Right ventricle myocardium superior (tissue), 1 donor: ENCODE data around the gene PHACTR1. TPM values are rescaled to one million over a fixed set of nuclear protein-coding genes. Genes with fewer than 3 reads are reported as not detected.
A peak's percentile ranks its signal among the peaks of the same experiment; 100 is the strongest.
"Not testable (repeated sequence)": the region's sequence is repeated elsewhere in the genome, so short reads cannot be mapped to it uniquely, and the experiment has no call there.

Source experiments
- ATAC-seq: fragments of 200-7000 bp; cut with Tn5 transposase; one replicate; pipeline ENCODE4 v1.9.1; 2020; ENCODE audit warnings: mild to moderate bottlenecking; ENCODE audit not compliant: poor library complexity
- DNase-seq: peaks from one replicate; pipeline ENCODE4 v3.0.0-alpha.2; 2020
- intact Hi-C: fragments of 100-400 bp; cut with DNase I; formaldehyde crosslinking; loops from one replicate; pipeline ENCODE4 v1.11.2; 2022
- total RNA-seq: library from RNA; stranded (reverse); fragmentation: NEBNext Ultra II Directional; extraction: Animal tissue kit (Norgen Biotek cat#: 25700); gene quantifications from one replicate; pipeline ENCODE4 v1.2.1, GENCODE V29; 2021
- donor health status: DM: no; HTN: yes; CAD: no; lungs with severe emphysema.

PHACTR1 gene
- total RNA-seq, 1 donor from 2014 or later = 114 TPM

DNA sequence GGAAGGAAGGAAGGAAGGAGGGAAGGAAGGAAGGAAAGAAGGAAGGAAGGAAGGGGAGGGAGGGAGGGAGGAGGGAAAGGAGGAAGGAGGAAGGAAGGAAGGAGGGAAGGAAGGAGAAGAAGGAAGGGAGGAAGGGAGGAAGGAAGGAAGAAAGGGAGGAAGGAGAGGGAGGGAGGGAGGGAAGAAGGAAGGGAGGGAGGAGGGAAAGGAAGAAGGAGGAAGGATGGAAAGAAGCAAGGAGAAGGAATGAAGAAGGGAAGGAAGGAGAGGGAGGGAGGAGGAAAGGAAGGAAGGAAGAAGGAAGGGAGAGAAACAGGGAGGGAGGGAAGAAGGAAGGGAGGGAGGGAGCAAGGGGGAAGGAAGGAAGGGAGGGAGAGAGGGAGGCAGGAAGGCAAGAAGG lies 204.9 kb downstream of the PHACTR1 start:
- intact Hi-C loops = no loop called here
- DNase-seq (no peak), ATAC-seq (no peak)

- ATAC-seq = no peak
- DNase-seq = no peak
- intact Hi-C loops = no loop called here
Observed at GRCh38 chr6:12923644-12924235, 207.2 kb downstream of the PHACTR1 start.

DNA sequence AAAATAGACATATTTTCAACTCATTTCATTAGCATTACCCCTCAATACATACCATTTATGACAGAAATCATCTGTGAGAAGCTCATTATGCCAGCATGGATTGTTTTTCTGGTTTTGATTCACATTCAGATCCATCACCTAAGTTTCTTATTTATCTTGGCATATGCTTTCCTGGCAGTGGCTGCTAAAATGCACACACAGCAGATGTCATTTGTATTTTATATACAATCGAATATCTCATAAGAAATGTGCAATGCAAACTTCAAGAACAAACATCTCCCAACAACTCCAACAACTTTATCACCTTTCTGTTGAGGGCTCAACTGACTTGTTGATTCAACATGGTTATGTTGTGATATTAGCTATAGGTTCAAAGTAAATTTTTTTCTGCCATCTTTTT lies 208.3 kb downstream of the PHACTR1 start:
- intact Hi-C loops = no loop called here
- ATAC-seq (no peak), DNase-seq (no peak)

DNA sequence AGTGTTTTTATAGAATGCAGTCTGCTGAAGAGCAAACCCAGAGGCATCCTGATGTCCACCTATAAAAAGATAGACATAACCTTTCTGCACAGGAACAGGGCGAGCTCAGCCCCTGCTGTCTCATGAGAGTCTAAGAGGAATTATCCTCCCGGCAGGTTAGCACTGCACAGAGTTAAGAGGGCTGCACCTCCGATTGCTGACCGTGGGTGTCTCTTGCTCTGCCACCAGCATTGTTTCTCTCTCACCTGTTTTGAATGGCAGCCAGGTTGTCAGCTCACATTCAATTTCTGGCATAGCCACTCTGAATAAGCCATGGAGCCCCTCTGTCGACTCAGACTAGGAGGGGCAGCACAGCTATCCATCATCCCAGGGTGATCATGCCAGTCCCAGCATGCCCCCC lies 211.2 kb downstream of the PHACTR1 start:
- ATAC-seq (no peak), DNase-seq (no peak)
- intact Hi-C loops = no loop called here

DNA sequence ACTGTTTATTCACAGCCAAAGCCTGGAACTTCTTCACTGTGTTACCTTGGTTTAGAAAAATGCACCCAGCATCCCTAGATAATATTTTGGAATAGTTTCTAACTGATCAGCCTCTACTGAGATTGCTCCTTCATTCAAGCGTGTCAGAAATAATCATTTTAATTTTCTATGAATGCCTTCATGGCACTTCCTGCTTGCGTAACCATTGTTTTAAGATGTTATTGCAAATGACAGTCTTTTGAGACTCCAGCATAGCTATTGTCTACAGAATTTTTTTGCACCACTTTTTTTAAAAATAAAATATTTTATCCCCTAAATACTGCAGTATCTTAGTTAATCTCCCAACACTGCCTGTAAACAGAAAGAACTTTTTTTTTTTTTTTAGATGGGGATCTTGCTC lies 213.1 kb downstream of the PHACTR1 start:
- intact Hi-C loops = no loop called here
- no peak for DNase-seq
- no peak for ATAC-seq

- DNase-seq = no peak
- intact Hi-C loops = no loop called here
- no peak for ATAC-seq
Observed at GRCh38 chr6:12931639-12932038, 215.1 kb downstream of the PHACTR1 start.

GRCh38 chr6:12935637-12936036 lies 219.1 kb downstream of the PHACTR1 start:
- no peak for DNase-seq
- no peak for ATAC-seq
- intact Hi-C loops = no loop called here

DNA sequence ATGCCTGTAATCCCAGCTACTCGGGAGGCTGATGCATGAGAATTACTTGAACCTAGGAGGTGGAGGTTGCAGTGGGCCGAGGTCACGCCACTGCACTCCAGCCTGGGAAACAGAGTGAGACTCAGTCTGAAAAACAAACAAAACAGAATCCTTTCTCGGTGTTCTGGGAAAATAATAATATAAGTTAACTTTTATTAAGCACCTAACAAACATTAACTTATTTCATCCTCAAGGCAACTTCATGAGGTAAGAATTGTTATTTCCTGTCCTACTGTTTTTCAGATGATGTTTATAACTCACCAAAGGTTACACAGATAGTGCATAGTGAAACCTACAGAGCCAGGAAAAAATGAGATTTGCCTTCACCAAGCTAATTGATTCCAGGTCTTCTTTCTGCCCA lies 221.4 kb downstream of the PHACTR1 start:
- ATAC-seq = no peak
- DNase-seq = no peak
- intact Hi-C loops = no loop called here

DNA sequence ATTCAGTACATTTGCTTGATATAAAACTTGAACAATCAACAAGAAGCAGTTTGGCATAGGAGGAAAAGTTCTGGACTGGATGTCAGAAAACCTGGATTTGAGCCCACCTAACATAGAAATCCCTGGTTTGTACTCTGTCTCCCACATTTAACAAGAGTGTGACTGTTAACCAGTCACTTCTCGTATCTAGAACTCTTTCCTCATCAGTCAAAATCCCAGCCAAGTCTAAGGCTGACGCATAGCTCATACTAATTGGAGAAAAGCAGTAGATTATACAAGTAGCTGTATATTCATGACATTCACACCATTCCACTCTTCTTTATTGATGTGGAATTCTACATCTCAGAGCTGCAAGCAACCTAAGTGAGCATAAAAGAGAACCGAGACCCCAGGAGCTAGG lies 222.7 kb downstream of the PHACTR1 start:
- DNase-seq (no peak), ATAC-seq (no peak)
- intact Hi-C loops = no loop called here

DNA sequence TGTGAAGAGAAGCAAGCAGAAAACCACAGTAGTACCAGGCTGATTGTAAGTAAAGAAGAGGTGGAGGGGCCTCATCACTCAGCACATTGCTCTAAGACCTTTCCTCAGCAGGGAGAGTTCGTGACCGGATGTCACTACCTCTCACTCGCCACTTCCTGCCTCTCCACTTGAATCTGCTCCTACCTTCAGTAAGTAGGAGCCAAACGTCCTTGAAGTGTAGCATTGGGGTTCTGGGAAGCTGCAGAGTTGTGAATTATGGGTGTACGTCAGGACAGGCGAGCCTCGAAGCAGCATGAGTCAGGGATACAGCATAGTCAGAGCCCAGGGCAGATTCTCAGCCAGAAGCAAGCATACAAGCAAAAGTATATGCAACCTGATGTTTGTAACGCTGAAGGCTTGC lies 224.9 kb downstream of the PHACTR1 start:
- no peak for DNase-seq
- ATAC-seq = no peak
- intact Hi-C loops = no loop called here

- no peak for ATAC-seq
- intact Hi-C loops = no loop called here
- DNase-seq = no peak
Observed at GRCh38 chr6:12943549-12943948, 227.0 kb downstream of the PHACTR1 start.

- ATAC-seq (no peak), DNase-seq (no peak)
- intact Hi-C loops = no loop called here
Observed at GRCh38 chr6:12944001-12944400, 227.4 kb downstream of the PHACTR1 start.

GRCh38 chr6:12944528-12944927 lies 228.0 kb downstream of the PHACTR1 start:
- ATAC-seq, intact Hi-C loops, DNase-seq: not testable (repeated sequence)

- intact Hi-C loops = no loop called here
- ATAC-seq = no peak
Observed at GRCh38 chr6:12947151-12947871, 230.7 kb downstream of the PHACTR1 start.

DNA sequence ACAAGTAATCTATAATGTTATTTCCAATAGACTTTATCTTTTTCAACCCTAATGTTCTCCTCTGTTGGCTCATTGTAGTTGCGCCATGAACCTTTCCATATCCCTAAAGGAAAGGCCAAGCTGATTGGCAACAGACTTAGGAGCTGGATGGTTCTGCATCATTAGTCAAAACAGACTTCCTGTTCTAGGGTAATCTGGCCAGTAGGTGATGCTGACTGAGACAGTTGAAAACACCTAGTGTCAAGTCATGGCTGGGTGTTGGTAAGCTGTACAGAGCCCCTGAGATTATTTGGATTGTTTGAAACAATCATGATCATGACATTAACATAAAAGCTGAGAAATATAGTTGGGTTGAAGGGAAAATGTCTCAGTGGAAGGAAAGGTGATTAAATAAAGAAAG lies 231.4 kb downstream of the PHACTR1 start:
- no peak for DNase-seq
- intact Hi-C loops = no loop called here
- no peak for ATAC-seq

More at GRCh38 chr6:12947151-12947871, 230.7 kb downstream of the PHACTR1 start:
- no peak for DNase-seq

GRCh38 chr6:12950976-12951375 lies 234.4 kb downstream of the PHACTR1 start:
- intact Hi-C loops = no loop called here

GRCh38 chr6:12951415-12951814 lies 234.8 kb downstream of the PHACTR1 start:
- no peak for ATAC-seq
- intact Hi-C loops = no loop called here

More at GRCh38 chr6:12950976-12951375, 234.4 kb downstream of the PHACTR1 start:
- DNase-seq = no peak
- peak; percentile 40 for ATAC-seq

DNA sequence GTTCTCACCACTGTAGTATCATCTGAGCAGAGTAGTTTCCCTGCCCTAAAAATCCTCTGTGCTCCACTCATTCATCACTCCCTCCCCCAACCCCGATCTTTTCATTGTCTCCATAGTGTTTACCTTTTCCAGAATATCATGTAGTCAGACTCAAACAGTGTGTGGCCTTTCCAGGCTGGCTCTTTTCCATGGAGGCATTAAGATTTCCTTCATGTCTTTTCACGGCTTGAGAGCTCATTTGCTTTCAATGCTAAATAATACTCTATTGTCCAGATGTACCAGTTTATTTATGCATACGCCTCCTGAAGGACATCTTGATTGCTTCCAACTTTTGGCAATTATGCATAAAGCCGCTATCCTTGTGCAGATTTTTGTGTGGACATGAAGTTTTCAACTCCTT lies 235.8 kb downstream of the PHACTR1 start:
- ATAC-seq (no peak), DNase-seq (no peak)
- intact Hi-C loops = no loop called here

More at GRCh38 chr6:12951415-12951814, 234.8 kb downstream of the PHACTR1 start:
- no peak for DNase-seq

DNA sequence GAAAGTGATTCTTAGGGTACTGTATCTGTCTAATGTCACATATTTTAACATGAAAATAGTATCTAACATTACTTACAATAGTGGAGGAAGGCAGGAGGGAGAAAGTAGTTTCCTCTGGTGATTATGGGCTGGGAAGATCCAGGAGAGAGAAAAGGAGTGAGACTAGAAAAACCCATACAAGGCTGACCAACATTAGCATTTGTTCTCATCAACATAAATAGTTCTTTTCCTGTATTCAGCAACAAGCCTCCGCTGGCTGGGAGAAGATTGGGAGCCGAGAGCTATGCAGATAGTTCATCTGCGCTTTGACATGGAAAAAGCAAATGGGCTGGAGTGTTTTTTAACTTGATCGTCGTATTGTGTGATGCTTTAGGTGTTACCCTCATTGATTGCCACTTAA lies 239.4 kb downstream of the PHACTR1 start:
- ATAC-seq = no peak
- intact Hi-C loops = no loop called here
- DNase-seq = no peak

DNA sequence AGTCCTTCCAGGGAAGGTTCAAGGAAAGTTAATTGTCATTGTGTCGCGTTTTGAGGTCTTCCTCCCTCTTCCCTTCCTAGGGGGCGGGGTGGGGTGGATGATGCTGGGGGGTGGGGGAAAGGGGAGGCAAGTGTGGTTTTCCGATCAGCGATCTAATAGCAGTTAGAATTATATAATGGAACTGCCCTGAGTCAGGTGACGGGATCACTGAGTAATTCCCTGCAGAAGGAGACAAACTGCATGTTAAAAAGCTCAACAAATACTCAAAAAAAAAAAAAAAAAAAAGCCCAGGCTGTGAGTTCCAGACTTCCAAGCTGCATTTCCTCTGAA lies 240.4 kb downstream of the PHACTR1 start:
- no peak for DNase-seq
- no peak for ATAC-seq
- intact Hi-C loops = no loop called here
